Activated T-cell treated with anti-CD3 and anti-CD28 coated beads, Interleukin-2, amount 50 U/mL, for 24 hours (primary cell): Measurements from ENCODE around the gene GAMT.

Experiments
- DNase-seq: peaks from one replicate; pipeline ENCODE4 v3.0.0-alpha.2; 2020
- H3K27ac Mint-ChIP-seq: 2 replicates; pipeline ENCODE4 v1.8.0; 2020; ENCODE audit warnings: mild to moderate bottlenecking, mixed read lengths
- H3K27me3 Mint-ChIP-seq: 2 replicates; pipeline ENCODE4 v1.8.0; 2020; ENCODE audit warnings: mixed read lengths
- H3K36me3 Mint-ChIP-seq: 2 replicates; pipeline ENCODE4 v1.8.0; 2020; ENCODE audit warnings: low read depth, mixed read lengths
- H3K4me1 Mint-ChIP-seq: 2 replicates; pipeline ENCODE4 v1.8.0; 2020; ENCODE audit warnings: low read depth, mixed read lengths
- H3K4me3 Mint-ChIP-seq: 2 replicates; pipeline ENCODE4 v1.8.0; 2020; ENCODE audit warnings: mild to moderate bottlenecking, moderate library complexity, mixed read lengths
- H3K9me3 Mint-ChIP-seq: 2 replicates; pipeline ENCODE4 v1.8.0; 2020; ENCODE audit warnings: mixed read lengths

GAMT gene

GRCh38 chr19:1406774-1407527 lies 5.6 kb upstream of the GAMT start:
- Mint-ChIP-seq H3K4me3 (peak overlapping the region; percentile 68), H3K27ac (peak overlapping the region; percentile 86), H3K36me3 (peaks cover 35% of the 10 kb centered on the region), H3K27me3 (peaks cover 6% of the 10 kb centered on the region), H3K4me1 (peaks cover 44% of the 10 kb centered on the region), H3K9me3 (no peaks in the 10 kb centered on the region)
- peak; percentile 100 for DNase-seq

- H3K27ac Mint-ChIP-seq = peak overlapping the region; percentile 6
- peak overlapping the region; percentile 50 for H3K4me3 Mint-ChIP-seq
- H3K36me3 Mint-ChIP-seq = peaks cover 6% of the 10 kb centered on the region
Measured at GRCh38 chr19:1402411-1403070, 1.2 kb upstream of the GAMT start.

GRCh38 chr19:1401889-1402217 lies 511 bp upstream of the GAMT start:
- H3K27me3 Mint-ChIP-seq = peaks cover 6% of the 10 kb centered on the region
- H3K9me3 Mint-ChIP-seq = no peaks in the 10 kb centered on the region
- DNase-seq = no peak
- peaks cover 8% of the 10 kb centered on the region for H3K36me3 Mint-ChIP-seq
- peak overlapping the region; percentile 61 for H3K4me3 Mint-ChIP-seq
- peaks cover 18% of the 10 kb centered on the region for H3K4me1 Mint-ChIP-seq
- H3K27ac Mint-ChIP-seq = no peak overlapping the region

More at GRCh38 chr19:1402411-1403070, 1.2 kb upstream of the GAMT start:
- Mint-ChIP-seq H3K9me3 (no peaks in the 10 kb centered on the region), H3K27me3 (peaks cover 6% of the 10 kb centered on the region), H3K4me1 (peaks cover 18% of the 10 kb centered on the region)
- DNase-seq = no peak

DNA sequence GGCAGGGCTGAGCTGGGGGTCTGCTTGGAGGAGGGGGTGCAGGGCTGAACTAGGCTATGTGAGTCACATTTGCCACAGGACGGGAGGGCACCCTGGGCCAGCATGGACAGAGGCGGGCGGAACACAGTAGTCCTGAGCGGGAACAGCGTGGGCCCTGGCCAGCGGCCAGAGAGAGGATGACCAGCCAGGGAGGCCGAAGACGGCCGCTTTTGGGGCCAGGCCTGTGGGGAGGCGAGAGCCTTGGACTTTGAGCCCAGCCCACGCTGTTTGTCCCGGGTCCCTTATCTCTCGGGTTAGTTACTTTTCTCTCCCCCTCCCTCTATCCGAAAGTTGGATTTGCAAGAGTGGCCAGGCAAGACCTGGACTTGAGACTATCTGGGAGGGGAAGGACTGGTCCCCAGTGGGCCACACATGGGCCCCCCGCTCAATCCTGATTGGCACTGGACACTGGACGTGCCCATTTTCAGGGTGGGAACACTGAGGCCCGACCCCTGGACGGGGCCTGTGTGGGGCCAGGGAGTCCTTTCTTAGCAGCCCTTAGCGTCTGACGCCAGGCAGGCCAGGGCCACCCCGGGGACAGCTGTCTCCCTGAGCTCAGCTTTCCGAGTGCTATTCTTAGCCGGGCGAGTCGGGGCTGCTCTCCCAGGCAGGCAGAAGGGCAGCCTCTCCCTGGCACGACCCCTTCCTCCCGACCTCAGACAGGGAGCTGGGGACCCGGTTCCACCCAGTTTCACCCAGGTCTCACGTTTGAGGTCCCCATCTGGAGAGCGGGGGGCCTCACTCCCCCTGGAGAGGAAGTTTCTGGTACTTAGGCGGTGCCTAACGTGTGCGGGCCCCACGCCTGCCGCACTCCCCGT lies 833 bp downstream of the GAMT start:
- DNase-seq = peak; percentile 51

GRCh38 chr19:1399745-1400144 lies 1.6 kb downstream of the GAMT start:
- Mint-ChIP-seq H3K4me3 (no peak overlapping the region), H3K4me1 (peaks cover 18% of the 10 kb centered on the region), H3K9me3 (no peaks in the 10 kb centered on the region), H3K27ac (no peak overlapping the region), H3K36me3 (peaks cover 8% of the 10 kb centered on the region), H3K27me3 (peaks cover 6% of the 10 kb centered on the region)
- DNase-seq = no peak

More for the DNA sequence above, 833 bp downstream of the GAMT start:
- peak overlapping the region; percentile 77 for H3K4me3 Mint-ChIP-seq
- H3K4me1 Mint-ChIP-seq = peaks cover 18% of the 10 kb centered on the region
- H3K27me3 Mint-ChIP-seq = peaks cover 6% of the 10 kb centered on the region
- H3K9me3 Mint-ChIP-seq = no peaks in the 10 kb centered on the region
- peak overlapping the region; percentile 52 for H3K27ac Mint-ChIP-seq
- H3K36me3 Mint-ChIP-seq = peaks cover 8% of the 10 kb centered on the region

DNA sequence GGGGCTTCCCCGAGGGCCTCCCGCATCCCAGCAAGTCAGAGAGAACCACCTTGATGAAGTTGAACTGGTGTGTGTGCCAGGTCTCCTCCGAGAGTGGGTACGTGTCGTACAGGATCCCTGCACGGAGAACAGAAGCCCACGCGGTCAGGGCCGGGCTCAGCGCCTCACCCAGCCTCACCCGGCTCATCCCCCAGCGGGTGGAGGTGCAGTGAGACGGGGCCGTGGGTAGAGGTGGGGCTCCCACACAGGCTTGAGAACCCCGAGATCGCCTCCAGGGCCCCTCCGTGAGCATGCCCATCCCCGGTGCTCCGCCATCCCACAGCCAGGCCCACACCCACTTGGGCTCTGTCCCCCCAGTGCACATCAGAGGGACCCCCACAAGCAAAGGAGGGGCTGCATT lies 2.3 kb downstream of the GAMT start:
- peaks cover 18% of the 10 kb centered on the region for H3K4me1 Mint-ChIP-seq
- peaks cover 12% of the 10 kb centered on the region for H3K36me3 Mint-ChIP-seq
- no peak overlapping the region for H3K27ac Mint-ChIP-seq
- no peak overlapping the region for H3K4me3 Mint-ChIP-seq
- peaks cover 6% of the 10 kb centered on the region for H3K27me3 Mint-ChIP-seq
- DNase-seq = no peak
- H3K9me3 Mint-ChIP-seq = no peaks in the 10 kb centered on the region

DNA sequence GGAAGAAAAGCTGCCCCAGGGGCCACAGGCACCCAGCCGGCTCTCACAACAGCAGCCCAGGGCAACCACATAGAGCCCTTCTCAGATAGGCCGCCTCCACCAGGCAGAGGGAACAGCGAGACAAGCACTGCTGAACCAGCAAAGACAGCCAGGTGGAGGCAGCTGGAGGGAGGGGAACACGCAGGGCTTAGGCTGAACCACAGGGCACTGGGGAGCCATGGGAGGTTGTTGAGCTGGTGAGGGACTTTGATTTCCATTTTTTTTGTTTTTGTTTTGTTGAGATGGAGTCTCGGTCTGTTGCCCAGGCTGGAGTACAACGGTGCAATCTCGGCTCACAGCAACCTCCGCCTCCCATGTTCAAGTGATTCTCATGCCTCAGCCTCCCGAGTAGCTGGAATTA lies 3.5 kb downstream of the GAMT start:
- H3K4me1 Mint-ChIP-seq = peaks cover 16% of the 10 kb centered on the region
- H3K36me3 Mint-ChIP-seq = peaks cover 22% of the 10 kb centered on the region

DNA sequence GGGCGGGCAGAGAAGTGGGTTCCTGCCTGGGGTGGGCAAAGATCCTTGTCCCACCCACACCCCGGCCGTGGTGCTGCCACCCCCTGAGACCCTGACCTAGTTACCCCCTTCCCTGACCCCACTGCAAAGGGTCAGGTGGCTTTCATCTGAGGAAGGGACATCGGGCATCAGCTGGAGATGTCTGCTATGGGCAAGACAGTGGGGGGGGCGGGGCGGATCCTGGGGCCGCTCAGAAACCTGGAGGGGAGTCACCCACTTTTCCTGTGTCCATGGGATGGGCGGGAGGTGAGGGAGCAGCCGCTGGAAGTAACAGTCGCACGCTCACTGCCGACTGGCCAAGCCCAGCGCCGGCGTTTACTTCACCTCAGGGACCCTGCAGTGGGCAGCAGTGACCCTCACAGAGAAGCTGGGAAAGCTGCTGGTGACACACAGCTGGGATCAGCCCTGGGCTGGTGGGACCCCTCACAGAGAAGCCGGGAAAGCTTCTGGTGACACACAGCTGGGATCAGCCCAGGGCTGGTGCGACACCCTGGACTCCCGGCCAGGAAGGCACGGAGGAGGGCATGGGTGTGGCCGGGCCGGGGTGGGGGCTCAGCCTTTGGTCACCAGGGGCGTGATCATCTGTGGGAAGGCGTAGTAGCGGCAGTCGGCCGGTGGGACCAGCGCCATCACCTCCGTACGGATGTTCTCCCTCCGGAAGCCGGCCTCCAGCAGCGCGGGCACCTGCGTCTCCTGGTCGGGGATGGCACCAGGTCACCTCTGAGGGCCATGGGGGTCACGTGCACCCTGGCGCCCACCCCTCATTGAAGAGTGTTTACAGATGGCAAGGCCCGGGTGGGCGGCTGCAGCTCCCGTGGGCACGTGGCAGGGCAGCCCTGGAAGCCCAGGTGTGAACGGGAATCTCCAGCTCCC lies 4.3 kb downstream of the GAMT start:
- no peak for DNase-seq
- Mint-ChIP-seq H3K27ac (no peak overlapping the region), H3K4me3 (no peak overlapping the region), H3K27me3 (no peaks in the 10 kb centered on the region), H3K36me3 (peaks cover 30% of the 10 kb centered on the region), H3K9me3 (no peaks in the 10 kb centered on the region), H3K4me1 (peaks cover 11% of the 10 kb centered on the region)

More for the DNA sequence above, 3.5 kb downstream of the GAMT start:
- DNase-seq = no peak
- Mint-ChIP-seq H3K27me3 (peaks cover 4% of the 10 kb centered on the region), H3K4me3 (no peak overlapping the region), H3K9me3 (no peaks in the 10 kb centered on the region), H3K27ac (peak overlapping the region; percentile 22)

DNA sequence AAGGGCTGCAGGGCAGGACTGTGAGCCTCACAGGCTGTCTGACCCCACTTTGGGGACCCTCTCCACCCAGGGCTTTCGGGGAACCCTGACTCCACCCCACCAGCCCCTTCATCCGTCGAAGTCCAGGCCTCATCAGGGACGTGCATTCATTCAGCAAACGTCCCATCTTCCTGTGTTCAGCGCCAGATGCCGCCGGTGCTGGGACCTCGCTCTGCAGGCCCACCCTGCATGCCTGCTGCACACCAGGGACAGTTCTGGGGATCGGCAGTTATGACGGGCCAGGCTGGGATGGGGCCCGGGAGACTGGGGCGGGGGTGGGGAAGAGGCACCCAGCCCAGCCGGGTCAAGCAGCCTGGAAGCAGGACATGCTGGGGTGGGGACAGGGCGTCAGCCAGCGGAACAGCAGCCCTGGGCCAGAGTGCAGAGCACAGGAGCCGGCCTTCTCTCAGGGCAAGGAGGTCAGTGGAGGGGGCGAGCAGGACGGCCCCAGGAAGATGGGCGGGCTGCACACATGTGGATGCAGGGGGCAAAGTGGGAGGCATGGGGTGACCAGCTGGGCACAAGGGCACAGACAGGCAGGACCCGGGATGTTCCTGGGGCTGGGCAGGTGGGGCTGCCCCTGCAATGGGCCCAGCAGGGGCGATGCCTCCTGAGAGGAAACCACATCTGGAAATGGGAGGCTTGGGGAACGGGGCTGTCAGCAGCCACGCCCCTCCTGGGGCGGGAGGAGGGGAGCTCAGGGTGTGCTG lies 5.1 kb downstream of the GAMT start:
- no peaks in the 10 kb centered on the region for H3K27me3 Mint-ChIP-seq
- peaks cover 35% of the 10 kb centered on the region for H3K36me3 Mint-ChIP-seq
- peaks cover 11% of the 10 kb centered on the region for H3K4me1 Mint-ChIP-seq
- peak overlapping the region; percentile 57 for H3K27ac Mint-ChIP-seq
- no peaks in the 10 kb centered on the region for H3K9me3 Mint-ChIP-seq
- no peak overlapping the region for H3K4me3 Mint-ChIP-seq
- DNase-seq = no peak

DNA sequence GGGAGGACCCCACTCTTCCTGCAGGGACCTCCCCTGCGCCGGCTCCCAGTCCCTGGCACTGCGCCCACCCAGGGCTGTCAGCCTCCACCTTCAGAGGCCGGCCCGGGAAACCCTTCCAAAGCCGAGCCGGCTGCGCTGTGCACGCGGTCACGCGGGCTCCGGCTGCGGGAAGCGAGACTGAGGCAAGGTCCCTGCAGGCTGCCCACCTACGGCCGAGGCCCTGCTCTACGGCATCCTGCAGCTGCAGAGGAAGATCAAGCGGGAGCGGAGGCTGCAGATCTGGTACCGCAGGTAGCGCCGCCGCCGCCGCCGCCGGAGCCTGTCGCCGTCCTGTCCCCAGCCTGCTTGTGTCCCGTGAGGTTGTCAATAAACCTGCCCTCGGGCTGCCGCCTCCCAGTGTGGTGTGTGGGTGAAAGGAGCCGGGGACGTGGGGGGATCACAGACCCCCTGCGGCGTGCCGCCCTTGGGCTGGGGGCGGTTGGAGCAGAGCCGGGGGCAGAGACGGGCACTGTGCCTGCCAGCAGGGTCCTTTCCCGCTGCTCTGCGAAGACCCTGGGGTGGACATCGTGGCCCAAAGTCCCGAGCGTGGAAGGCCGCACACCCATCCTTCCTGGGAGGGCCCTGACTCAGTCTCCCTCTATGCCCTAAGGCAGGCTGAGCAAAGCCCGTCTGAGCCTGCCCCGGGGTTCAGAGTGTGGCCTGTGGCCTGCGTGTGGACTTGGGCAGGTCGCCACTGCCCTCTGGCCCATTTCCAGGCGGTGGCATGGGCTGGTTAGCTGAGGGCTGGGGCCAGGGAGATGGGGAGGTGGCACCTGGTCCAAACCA lies 5.9 kb downstream of the GAMT start:
- no peak overlapping the region for H3K4me3 Mint-ChIP-seq

DNA sequence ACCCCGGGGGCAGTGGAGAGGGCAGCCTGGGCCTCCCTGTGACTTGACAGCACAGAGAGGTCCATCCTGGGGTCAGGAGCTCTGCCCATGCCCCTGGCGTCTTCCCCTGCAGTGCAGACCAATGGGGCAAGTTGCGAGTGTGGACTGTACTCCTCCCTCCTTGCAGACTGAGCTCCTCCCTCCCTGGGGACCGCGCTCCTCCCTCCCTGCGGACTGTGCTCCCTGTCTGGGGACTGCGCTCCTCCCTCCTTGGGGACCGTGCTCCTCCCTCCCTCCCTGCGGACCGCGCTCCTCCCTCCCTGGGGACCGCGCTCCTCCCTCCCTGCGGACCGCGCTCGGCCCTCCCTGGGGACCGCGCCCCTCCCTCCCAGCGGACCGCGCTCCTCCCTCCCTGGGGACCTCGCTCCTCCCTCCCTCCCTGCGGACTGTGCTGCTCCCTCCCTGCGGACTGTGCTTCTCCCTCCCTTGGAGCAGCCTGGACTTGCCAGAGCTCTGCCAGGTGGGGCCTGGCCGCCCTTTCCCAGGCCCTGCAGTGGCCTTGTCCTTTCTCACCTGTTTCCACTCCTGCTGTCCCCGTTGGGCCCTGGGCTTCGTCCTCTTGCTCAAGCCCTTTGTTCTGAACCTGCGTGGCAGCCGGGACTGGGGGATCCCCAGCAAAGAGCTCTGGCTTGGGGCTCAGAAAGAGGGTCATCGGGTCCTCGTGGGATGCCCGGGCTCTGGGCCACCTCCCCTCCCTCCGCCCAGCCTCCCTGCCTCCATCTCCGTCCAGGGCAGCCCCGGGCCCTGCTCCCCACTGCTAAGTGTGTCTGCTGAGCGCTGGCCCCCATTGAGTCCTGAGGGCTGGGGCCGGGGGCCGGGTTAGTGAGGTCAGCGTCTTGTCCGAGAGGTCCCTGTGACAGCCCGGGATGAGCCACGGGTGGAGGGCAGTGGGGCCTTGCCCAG lies 6.8 kb downstream of the GAMT start:
- no peaks in the 10 kb centered on the region for H3K27me3 Mint-ChIP-seq
- no peak for DNase-seq
- peaks cover 8% of the 10 kb centered on the region for H3K4me1 Mint-ChIP-seq
- H3K36me3 Mint-ChIP-seq = peaks cover 49% of the 10 kb centered on the region
- H3K4me3 Mint-ChIP-seq = no peak overlapping the region
- H3K27ac Mint-ChIP-seq = peak overlapping the region; percentile 37
- H3K9me3 Mint-ChIP-seq = no peaks in the 10 kb centered on the region

More for the DNA sequence above, 5.9 kb downstream of the GAMT start:
- Mint-ChIP-seq H3K27me3 (no peaks in the 10 kb centered on the region), H3K27ac (no peak overlapping the region), H3K4me1 (peaks cover 8% of the 10 kb centered on the region), H3K9me3 (no peaks in the 10 kb centered on the region), H3K36me3 (peaks cover 42% of the 10 kb centered on the region)
- DNase-seq = no peak

DNA sequence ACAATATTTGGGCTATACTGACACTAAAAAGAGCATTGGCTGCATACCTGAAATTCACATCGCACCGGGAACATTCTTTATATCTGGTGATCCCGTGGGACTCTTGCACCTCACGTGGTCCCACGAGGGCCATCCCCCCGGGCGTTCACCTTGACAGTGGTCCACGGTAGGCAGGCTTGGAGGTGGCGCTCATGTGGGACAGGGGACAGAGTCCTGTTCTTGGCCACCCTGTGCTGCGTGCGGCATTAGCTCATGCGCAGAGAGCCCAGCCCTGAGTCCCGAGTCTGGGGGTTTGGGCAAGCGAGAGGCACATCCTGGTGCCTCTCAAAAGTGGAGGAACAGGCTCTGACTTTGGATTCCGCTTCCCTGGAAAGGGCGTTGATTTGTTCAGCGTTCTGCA lies 7.5 kb downstream of the GAMT start:
- H3K27ac Mint-ChIP-seq = peak overlapping the region; percentile 37
- H3K9me3 Mint-ChIP-seq = no peaks in the 10 kb centered on the region
- H3K4me1 Mint-ChIP-seq = peaks cover 8% of the 10 kb centered on the region
- no peak overlapping the region for H3K4me3 Mint-ChIP-seq
- no peaks in the 10 kb centered on the region for H3K27me3 Mint-ChIP-seq
- no peak for DNase-seq
- H3K36me3 Mint-ChIP-seq = peaks cover 56% of the 10 kb centered on the region
